CD1c-positive myeloid dendritic cell (primary cell): ENCODE results near the gene CAMK2D.

Experiments
- DNase-seq: peaks from one replicate; pipeline ENCODE4 v3.0.0-alpha.2; 2016; ENCODE audit errors: extremely low spot score

Gene CAMK2D

DNA sequence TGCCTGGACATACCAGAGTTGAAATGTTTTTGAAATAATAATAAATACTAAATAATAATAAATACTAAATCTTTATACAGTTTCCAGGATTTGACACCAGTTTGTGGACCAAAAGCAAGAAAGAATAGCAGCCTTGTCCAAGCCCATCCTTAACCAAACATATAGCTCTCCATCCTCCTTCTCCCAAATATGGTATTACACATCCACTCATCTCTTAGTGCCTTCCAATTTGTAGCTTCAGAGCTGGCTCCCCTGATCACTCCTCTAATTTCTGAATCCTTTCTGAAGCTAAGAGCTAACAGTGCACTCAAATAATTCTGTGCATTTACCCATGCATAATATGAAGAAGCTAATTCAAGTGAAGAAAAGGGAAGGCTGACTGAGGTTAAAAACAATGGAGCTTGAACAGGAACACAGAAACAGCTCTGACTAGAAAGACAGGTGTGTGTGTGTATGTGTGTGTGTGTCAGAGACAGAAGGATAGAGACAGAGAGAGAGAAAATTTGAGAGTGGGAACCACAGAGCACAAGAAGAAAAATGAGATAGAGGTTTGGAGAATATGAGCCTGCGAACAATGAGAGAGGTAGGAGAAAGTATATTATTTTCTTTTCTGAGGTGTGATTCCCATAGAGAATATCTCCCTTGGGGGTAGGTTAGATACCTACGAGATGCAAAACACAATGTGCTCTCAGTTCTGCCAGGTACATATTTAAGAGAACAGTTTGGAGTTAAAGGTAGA is 123.5 kb downstream of the CAMK2D start:
- no peak for DNase-seq

DNA sequence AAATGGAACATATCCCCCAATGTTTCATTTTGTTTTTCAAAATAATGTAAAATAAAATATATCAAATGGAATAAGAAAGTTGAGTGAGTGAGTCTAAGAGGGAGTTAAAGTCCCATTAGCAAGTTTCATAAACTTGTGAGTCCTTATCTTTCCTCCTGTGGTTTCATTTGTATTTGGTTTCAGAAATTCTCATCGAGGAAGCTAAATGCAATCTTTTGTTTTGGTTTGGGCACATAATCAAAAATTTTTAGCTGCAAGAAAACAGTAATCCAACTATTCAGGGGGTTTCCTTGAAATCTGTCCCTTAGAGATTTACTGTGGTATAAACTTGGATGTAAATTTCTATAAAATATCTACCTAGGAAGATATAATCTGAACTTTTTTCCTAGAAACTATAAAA is 124.2 kb downstream of the CAMK2D start:
- no peak for DNase-seq

DNA sequence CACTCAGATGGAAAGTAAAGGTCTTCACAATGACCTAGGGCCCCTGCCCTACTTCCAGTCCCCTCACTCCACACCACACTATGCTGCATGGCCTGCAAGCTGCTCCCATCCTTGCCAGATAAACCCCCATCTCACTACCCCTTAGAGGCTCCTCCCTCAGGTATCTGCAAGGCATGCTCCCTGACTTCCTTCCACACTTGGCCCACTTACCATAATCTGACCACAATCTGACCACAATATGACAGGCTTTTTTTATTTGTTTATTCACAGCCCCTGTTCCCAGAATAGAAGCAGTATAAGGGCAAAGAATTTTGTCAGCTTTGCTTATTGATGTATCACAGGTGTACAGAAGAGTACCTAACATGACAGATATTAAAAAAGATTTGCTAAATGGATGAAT is 124.7 kb downstream of the CAMK2D start:
- DNase-seq = no peak

DNA sequence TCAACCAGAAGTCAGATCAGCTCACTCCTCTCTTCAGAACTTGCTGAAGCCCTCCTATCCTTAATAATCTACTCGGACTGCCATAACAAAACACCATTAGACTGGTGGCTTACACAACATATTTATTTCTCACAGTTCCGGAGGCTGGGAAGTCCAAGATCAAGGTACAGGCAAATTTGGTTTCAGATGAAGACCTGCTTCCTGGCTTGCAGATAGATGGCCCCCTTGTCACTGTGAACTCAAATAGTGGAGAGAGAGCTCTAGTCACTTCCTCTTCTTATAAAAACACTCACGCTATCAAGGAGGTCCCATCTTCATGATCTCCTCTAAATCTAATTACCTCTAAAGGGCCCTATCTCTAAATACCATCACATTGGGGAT is 125.1 kb downstream of the CAMK2D start:
- DNase-seq = peak; percentile 19

DNA sequence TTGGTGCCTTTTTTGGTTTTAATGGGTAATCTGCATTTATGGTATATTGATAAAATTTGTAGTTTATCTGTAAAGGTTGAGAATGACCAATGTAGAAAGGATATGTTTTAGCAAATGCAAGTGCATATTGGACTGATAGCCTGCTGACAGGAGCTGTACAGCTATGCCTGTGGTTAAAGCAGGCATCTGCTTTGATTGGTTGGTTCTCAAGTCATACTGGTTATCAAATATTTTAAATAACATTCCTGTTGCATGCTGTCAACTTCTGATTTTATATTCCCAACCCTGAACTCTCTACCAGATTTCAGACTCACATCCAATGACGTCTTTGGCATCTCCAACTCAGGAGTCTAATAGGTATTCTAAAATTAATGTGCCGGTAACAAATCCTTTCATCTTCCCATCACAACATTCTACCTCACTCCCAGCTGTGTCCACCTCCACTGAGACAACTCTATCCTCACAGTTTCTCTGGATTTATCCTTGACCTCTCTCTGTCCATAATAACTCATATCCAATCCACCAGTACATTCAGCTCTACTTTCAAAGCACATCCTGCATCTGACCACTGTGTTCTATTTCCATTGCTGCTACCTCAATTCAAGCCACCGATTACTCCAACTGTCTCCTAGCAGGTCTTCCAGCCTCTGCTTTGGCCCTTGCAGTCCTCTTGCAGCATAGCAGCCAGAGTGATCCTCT is 125.7 kb downstream of the CAMK2D start:
- no peak for DNase-seq

DNA sequence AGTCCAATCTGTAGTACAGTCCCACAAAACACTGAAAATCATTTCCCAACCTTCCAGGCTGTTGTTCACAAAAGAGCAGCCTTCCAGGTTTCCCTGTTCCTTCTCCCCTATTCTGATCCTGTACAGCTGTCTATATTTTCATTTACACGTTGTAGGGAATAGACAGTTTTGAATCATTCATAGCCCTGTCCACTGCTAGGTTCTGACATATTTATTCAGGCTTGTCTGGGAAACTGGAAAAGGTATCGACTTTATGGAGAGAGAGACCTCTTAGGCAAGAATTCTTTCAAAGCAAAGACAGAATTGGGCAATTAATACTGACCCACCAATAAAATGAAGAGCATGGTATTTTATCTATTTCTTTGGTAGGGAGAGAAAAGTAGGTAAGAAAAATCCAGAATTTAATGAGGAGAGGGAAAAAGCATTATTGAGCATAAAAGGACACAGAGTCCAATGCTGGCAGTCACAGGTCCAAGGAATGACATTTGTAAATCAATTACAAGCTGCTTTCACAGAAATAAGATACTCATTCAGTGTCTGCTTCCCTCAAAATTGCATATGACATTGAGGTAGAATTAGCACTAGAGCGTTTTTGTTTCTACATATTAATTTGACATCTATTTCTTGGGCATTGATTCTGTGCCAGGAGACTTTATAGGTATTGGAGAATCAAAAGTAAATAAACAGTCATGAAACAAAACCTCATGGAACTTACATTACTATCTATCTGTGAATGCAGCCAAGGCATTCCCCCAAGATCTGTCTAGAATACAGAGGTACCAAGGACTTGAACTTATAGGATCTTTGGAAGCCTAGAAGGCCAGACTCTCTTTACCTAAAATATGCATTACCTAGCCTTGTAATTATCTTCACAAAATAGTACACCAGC is 127.2 kb downstream of the CAMK2D start:
- DNase-seq = no peak

DNA sequence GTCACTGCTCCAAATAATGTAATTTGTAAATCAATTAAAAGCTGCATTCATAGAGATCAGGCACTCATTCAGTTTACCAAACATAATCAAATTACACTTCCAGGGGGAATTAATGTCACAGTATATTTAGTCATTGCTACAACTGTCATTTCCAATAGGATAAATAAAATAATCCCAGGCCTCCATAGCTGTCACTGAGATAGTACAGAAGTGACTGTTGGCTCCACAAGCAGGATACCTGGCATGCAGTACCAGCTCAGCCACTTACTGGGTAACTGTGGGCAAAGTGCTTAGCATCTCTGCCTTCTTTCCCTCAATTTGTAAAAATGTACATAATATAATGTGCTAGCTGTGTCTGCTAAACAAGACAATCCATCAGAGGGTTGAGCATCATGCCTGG is 128.1 kb downstream of the CAMK2D start:
- DNase-seq = no peak

DNA sequence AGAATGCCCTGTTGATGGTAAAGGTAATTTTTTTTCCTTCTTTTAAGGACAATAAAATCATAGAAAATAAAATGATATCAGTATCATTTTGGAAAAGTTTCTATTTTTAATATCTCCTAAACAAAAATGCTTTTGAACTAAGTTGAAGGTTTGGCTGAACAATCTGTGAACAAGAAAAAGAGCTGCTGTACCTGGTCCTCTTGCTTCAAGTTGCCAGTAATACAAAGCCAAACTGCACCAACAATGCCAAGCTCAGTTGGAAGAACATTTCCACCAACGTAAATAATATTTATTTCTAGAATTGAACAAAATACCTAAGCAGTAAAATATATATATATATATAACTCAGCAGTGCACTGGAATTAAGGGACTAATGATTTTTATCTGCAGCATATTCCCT is 132.8 kb downstream of the CAMK2D start:
- DNase-seq = no peak

DNA sequence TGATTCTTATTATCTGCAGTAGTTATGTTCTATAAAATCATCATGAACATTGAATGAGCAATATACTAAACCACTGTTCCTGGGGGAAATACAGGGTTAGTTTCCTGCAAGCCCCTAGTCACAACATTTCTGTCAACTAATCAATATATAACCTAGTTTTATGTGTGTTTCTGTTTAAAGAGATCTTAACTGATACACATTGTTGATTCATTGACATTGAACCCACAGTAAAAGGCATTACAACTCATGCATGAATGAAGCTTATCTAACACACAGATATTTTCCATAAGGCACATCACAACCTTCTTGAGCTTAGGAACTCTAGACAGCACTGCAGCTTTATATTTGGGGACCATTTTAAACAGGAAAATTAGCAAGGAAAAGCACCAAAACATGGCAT is 134.2 kb downstream of the CAMK2D start:
- DNase-seq = no peak

DNA sequence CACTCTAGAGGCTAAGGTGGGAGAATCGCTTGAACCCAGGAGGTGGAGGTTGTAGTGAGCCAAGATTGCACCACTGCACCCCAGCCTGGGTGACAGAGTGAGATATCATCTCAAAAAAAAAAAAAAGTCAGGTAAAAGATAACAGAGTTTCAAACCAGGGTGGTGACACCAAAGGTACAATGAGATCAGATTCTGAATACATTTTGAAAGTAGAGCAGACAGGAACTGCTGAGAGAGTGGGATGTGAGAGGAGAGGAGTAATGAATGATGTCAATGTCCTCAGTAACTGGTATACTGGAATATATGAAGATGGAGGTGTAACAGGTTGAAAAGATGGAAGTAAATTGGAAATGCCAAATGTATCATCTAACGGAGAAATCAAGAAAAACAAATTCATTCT is 135.6 kb downstream of the CAMK2D start:
- no peak for DNase-seq

DNA sequence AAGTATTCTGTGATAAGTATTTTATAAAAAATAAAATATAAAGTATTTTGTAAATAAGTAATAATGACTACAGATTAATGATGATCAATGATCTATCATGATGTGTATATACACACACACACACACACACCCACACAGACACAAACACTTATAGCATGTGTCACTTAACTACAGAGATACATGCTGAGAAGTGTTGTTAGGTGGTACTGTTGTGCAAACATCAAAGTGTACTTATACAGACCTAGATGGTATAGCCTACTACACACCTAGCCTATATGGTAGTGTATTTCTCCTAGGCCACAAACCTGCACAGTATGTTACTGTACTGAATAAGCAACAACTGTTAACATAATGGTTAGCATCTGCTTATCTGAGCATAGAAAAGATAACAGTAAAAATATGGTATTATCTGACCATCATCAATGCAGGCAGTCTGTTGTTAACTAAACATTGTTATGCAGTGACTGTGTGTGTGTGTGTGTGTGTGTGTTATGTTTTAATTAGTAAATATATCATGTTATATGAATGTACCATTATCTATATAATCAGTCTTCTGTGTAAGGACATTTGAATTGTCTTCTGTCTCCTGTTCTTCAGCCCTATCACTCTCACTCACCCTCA is 138.2 kb downstream of the CAMK2D start:
- DNase-seq = no peak

DNA sequence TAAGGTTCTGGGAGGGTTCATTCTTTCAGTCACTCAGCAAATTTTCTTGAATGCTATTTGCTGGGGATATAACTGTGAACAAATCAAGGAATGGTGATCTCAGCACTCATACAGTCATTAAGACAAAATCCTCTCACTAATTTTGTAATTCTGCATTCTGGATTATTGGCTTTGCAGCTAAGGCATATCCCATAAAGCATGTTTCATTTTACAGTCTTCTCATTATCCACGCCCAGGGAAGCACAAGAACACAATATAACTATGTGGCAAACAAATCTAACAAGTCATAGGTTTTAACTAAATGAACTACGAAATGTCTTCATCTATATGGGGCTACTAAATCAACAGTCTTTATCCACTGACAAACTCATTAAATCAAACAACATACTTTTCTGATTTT is 139.9 kb downstream of the CAMK2D start:
- DNase-seq = no peak

DNA sequence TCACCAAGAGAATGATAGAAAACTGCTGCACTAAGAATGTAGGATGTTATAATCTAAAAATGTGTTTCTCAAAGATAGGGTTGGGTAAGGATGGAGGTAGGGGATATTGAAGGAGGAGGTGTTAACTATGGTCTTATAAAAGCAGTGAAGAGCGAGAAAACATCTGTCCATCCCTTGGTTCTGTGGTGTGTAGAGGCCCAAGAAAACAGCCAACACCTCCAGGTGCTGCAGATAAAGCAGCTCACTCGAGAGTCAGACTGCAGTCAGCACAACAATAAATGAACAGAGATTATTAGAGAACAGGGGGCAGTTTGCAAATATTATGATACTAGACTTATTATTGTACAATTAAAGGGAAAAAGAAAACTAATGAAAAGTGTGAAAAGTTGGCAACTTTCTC is 141.5 kb downstream of the CAMK2D start:
- DNase-seq = no peak

DNA sequence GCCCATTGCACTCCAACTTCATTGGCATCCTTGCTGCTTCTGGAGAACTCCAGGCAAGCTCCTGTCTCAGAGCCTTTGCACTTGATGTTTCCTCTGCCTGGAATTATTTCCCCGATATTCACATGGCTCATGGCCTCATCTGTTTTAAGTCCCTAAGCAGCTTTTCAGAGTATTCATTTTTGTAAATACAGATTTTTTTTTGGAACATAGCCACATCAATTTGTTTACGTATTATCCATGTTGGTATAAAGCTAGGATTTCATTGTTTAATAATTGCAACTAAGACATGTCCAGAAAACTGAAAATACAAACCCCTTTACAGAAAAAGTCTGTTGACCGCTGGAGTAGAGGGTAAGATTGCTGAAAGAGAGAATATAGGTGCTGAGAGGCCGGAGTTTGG is 142.0 kb downstream of the CAMK2D start:
- DNase-seq = no peak

DNA sequence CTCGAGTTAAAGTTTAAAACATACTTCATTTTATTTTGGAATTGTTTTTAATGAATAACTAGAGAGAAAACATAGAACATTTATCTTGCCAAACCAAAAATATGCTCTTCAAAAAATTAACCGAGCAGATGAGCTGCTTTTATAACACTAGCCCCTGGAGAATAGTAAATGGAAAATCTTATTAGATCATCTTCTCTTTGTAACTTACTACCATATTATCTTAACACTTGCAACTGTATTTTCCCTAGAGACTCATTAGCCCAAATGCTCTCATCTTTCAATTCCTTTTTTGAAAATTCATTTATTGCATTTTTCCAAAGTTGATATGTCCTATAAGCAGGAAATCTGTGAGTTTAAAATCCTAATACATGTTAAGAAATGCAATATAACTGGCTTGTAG is 143.3 kb downstream of the CAMK2D start:
- no peak for DNase-seq

DNA sequence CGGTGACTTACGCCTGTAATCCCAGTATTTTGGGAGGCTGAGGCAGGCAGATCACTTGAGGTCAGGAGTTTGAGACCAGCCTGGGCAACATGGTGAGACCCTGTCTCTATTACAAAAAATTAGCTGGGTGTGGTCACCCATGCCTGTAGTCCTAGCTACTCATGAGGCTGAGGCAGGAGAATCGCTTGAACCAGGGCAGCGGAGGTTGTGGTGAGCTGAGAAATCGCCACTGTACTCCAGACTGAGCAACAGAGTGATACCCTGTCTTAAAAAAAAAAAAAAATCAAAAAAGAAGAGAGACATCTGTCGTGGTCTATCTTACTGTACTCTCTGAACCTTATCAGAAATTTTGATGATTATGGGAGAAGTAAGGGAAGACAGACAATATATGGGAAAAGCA is 144.3 kb downstream of the CAMK2D start:
- no peak for DNase-seq

DNA sequence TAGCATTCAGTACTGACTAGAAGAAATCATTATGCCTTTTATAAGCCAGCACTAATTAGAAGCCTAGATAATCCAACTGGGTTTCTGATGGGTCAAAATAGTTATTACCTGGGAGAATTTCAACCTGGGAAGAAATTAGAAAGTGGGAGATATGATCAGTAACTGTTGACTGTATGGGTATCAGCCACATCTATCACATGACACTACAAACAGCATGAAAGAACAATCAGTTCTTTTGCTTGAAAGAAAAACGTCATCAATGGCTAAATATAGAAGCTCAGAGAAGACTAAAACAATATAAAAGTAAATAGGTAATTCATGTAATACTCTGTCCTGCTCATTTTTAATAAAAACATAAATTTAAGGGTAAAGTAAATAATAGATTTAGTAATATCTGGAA is 145.1 kb downstream of the CAMK2D start:
- DNase-seq = no peak

DNA sequence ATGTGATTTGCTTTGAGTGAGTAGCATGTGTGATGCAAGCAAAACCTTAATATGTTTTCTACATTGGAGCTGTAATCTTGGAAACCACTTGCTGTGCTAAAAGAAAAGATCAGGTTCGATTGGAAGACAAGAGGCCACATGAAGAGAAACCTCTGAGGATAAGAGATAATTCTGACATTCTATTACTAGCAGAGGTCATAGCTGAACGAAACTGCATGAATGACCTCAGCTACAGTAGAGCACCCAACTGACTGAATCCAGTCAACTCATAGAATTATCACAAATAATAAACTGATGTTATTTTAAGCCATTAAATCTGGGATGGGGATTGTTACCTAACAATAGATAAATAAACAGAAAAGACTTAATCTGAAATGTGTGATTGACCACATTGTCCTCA is 147.1 kb downstream of the CAMK2D start:
- no peak for DNase-seq

DNA sequence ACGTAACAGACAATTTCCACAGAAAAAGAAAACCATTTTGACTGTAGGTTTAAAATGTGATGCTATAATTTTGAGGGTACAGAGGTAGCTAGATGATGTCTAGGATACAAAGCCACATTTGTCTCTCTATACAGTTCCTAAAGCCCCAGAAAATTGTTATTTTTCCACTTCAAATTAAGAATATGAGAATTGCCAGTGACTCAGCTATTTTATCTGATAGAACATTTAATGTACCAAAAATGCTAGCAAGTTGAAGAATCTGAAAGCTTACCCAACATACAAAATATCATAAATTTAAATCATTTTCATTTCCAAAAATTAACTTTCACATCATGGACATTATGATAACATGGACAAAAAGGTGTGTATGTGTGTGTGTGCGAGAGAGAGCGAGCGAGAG is 148.0 kb downstream of the CAMK2D start:
- no peak for DNase-seq

DNA sequence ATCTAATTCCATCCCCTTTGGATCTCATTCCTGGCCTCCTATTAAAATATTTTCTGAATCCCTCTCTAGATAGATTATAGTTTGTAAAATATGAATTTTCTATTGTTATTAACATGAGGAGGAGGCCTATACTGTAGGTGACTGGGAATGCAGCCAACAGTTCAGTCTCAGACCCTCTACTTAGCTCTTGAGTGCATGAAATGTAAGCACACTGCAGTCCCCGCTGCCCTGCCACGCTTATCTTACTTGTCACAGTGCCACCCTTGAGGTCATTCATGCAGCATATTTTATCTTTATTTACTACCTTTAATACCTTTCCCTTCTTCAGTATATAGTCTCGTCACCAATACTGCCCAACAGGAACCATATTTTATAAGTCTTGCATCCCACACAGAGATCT is 151.0 kb downstream of the CAMK2D start:
- no peak for DNase-seq

DNA sequence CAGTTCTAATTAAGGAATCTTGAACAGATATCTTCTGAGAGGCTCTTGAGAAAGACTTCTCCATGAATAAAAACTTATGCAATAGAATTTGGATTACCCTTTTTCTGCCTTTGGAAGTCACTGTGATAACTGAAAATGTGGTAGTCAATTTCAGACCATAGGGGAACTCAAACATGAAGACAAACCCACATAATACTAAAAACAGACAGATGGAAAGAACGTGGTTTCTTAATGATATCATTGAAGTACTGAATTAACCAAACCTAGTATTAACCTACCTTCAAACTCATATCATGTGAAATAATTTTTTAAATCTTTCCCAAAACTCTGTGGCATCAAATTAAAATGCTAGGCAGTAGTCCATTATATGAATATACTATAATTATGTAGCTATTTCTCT is 153.5 kb downstream of the CAMK2D start:
- no peak for DNase-seq

DNA sequence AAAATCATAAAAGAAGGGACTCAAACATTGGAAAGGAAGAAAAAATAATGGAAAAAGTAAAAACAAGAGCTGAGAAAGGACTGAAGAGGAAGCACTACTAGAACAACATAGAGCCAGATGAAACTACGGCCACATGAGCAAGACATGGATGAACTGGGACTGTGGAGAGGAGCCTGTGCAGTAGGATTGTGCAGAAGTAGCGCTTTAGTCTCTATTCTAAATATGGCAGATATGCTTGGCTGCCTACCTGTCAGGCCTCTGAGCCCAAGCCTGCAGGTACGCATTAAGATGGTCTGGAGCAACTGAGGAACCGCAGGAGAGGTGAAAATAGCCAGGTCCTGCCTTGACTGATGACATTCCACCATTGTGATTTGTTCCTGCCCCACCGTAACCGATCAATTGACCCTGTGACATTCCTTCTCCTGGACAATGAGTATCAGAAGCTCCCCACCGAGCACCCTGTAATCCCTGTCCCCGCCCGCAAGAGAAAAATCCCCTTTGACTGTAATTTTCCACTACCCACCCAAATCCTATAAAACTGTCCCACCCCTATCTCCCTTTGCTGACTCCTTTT is 154.3 kb downstream of the CAMK2D start:
- DNase-seq = no peak
